Adipose tissue (tissue), 3 donors: ENCODE results near the gene SIM2. TPM values are rescaled to one million over a fixed set of nuclear protein-coding genes. Genes with fewer than 3 reads are reported as not detected.

Experiments used
- H3K27ac ChIP-seq: one replicate; pipeline ENCODE4 v1.5.1; 2013; ENCODE audit warnings: low read depth, low read length
- WGBS, 3 donors: extraction: QIAGEN DNeasy Blood & Tissue Kit; methylation state at CpG; one replicate each; pipeline ENCODE4 v1.1.7; 2013; 5-methylcytosine and 5-hydroxymethylcytosine counted together
- polyA plus RNA-seq, 3 donors: library from polyadenylated mRNA; stranded (reverse); fragments of 200-250 nt; gene quantifications; one replicate each; pipeline ENCODE4 v1.2.3, GENCODE V29; 2013
- donor health status: healthy with polysubstance abuse.
- donor health status: Bipolar disorder and iron deficiency.
- donor health status: healthy.

Gene SIM2
- polyA plus RNA-seq, 3 donors = 0.01 to 0.51 (median 0.34) TPM

GRCh38 chr21:36678538-36678937 is 20.4 kb upstream of the SIM2 start:
- WGBS, 3 donors = 86 to 92% (median 90%) methylated on average over 2 of the region's 2 CpGs
- no peak overlapping the region for H3K27ac ChIP-seq

- H3K27ac ChIP-seq = no peak overlapping the region
- 89 to 93% (median 90%) methylated on average over 2 of the region's 2 CpGs for WGBS, 3 donors
These were observed 17.7 kb upstream of the SIM2 start for GRCh38 chr21:36681117-36681631.

GRCh38 chr21:36684957-36685714 is 13.8 kb upstream of the SIM2 start:
- 41 to 48% (median 44%) methylated on average over 2 of the region's 2 CpGs for WGBS, 3 donors
- H3K27ac ChIP-seq = no peak overlapping the region

GRCh38 chr21:36686955-36687354 is 12.0 kb upstream of the SIM2 start:
- H3K27ac ChIP-seq = no peak overlapping the region
- 83 to 91% (median 86%) methylated on average over 6 of the region's 6 CpGs for WGBS, 3 donors

- H3K27ac ChIP-seq = no peak overlapping the region
- 60 to 72% (median 64%) methylated on average over 6 of the region's 6 CpGs for WGBS, 3 donors
These were observed 10.6 kb upstream of the SIM2 start for GRCh38 chr21:36688324-36688723.

- H3K27ac ChIP-seq = no peak overlapping the region
- WGBS, 3 donors = 71 to 76% (median 76%) methylated on average over 7 of the region's 7 CpGs
These were observed 9.6 kb upstream of the SIM2 start for GRCh38 chr21:36689324-36689723.

- 15 to 27% (median 20%) methylated on average over 12 of the region's 12 CpGs for WGBS, 3 donors
- no peak overlapping the region for H3K27ac ChIP-seq
These were observed 8.0 kb upstream of the SIM2 start for GRCh38 chr21:36690628-36691554.

GRCh38 chr21:36691555-36692041 is 7.3 kb upstream of the SIM2 start:
- no peak overlapping the region for H3K27ac ChIP-seq
- WGBS, 3 donors = 10 to 17% (median 16%) methylated on average over 18 of the region's 18 CpGs

GRCh38 chr21:36692114-36692834 is 6.6 kb upstream of the SIM2 start:
- no peak overlapping the region for H3K27ac ChIP-seq
- 9 to 13% (median 13%) methylated on average over 34 of the region's 34 CpGs for WGBS, 3 donors

- 4 to 7% (median 6%) methylated on average over 55 to 57 of the region's 57 CpGs for WGBS, 3 donors
- H3K27ac ChIP-seq = no peak overlapping the region
These were observed 6.0 kb upstream of the SIM2 start for GRCh38 chr21:36692835-36693488.

GRCh38 chr21:36693489-36694030 is 5.4 kb upstream of the SIM2 start:
- 8 to 13% (median 12%) methylated on average over 40 of the region's 40 CpGs for WGBS, 3 donors
- no peak overlapping the region for H3K27ac ChIP-seq

GRCh38 chr21:36694031-36694515 is 4.8 kb upstream of the SIM2 start:
- no peak overlapping the region for H3K27ac ChIP-seq
- WGBS, 3 donors = 8 to 11% (median 9%) methylated on average over 14 of the region's 14 CpGs

GRCh38 chr21:36694593-36695282 is 4.2 kb upstream of the SIM2 start:
- H3K27ac ChIP-seq = no peak overlapping the region
- 8 to 14% (median 11%) methylated on average over 19 of the region's 19 CpGs for WGBS, 3 donors

- no peak overlapping the region for H3K27ac ChIP-seq
- WGBS, 3 donors = 15 to 29% (median 24%) methylated on average over 5 of the region's 5 CpGs
These were observed 3.7 kb upstream of the SIM2 start for GRCh38 chr21:36695283-36695634.

- no peak overlapping the region for H3K27ac ChIP-seq
- 7 to 13% (median 11%) methylated on average over 44 of the region's 44 CpGs for WGBS, 3 donors
These were observed 3.1 kb upstream of the SIM2 start for GRCh38 chr21:36695671-36696389.

- no peak overlapping the region for H3K27ac ChIP-seq
These were observed 2.4 kb upstream of the SIM2 start for GRCh38 chr21:36696390-36697059.

More at GRCh38 chr21:36696390-36697059, 2.4 kb upstream of the SIM2 start:
- 8 to 14% (median 10%) methylated on average over 39 of the region's 39 CpGs for WGBS, 3 donors
